ENCODE results near the gene AADAC. TPM values are rescaled to one million over a fixed set of nuclear protein-coding genes. Genes with fewer than 3 reads are reported as not detected.
"Not testable (repeated sequence)": the region's sequence is repeated elsewhere in the genome, so short reads cannot be mapped to it uniquely, and the experiment has no call there.

The AADAC gene
- polyA plus RNA-seq, result 0.28 to 0.68 TPM in 2 of 3 replicates, not detected in the other
- polyA plus RNA-seq (2011; ENCODE audit: low read depth), result 0.77 TPM
- 0.04 TPM in 1 of 2 replicates, not detected in the other for polyA plus RNA-seq (2011; cell fraction: cytosol; rRNA removed)
- polyA plus RNA-seq (2011; cell fraction: nucleus; rRNA removed), result 0.18 and 0.24 TPM in 2 replicates
- polyA plus RNA-seq (2012; ENCODE audit: low replicate concordance), result 0.62 TPM in 1 of 2 replicates, not detected in the other
- polyA minus RNA-seq, result 1.0 TPM in 1 of 3 replicates, not detected in the others
- not detected for polyA minus RNA-seq (2011; cell fraction: cytosol; rRNA and poly(A)+ RNA removed)
- polyA minus RNA-seq (2011; cell fraction: nucleus; rRNA and poly(A)+ RNA removed), result not detected in 2 replicates

DNA sequence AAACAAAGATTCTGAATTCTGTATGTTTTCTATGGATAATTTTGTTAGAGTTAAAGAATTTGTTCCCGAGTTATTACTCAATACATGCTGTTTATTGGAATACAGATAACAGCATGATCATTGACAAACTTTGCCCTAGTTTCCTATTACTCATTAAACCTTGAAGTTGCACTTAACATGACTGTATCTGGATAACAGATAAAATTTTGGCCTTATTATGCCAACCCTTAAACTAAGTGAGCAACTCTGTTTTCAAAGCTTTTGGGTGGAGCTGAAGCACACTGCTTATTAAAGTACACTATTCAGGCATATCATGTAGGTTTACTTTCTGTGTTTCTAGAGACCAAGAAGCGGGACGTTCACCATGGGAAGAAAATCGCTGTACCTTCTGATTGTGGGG, at the start of gene AADAC:
AADAC (plus strand) TSS at position 318 of the 400 bp plus-strand sequence; CDS start at position 365, 47 bp downstream.
- Histone ChIP-seq H2AFZ (ENCODE audit: control insufficient read depth, low read length) (no peak within 1 kb of the TSS), H3K4me1 (ENCODE audit: control insufficient read depth, extremely low read depth, insufficient read depth, low read length) (peaks cover 24% of the 10 kb centered on the region), H3K9me3 (ENCODE audit: control insufficient read depth, low read depth, low read length) (no peaks in the 10 kb centered on the region), H3K9me1 (ENCODE audit: control insufficient read depth, extremely low read depth, insufficient read depth, low read length) (no peaks in the 10 kb centered on the region), H3K27me3 (ENCODE audit: control insufficient read depth, extremely low read depth, insufficient read depth, low read length) (no peaks in the 10 kb centered on the region), H3K4me2 (ENCODE audit: control insufficient read depth, extremely low read depth, insufficient read depth, low read depth, low read length) (peak within 1 kb of the TSS; percentile 14), H4K20me1 (ENCODE audit: control insufficient read depth, extremely low read depth, insufficient read depth, low read length) (no peaks in the 10 kb centered on the region), H3K4me3 (ENCODE audit: control insufficient read depth in 2 of 3, extremely low read depth in 1 of 3, insufficient read depth in 2 of 3, low read depth in 1 of 3, low read length in 3 of 3) (no peak within 1 kb of the TSS), H3K79me2 (ENCODE audit: control insufficient read depth, insufficient read depth, low read length) (no peaks in the 10 kb centered on the region), H3K9ac (ENCODE audit: control insufficient read depth, extremely low read depth, insufficient read depth, low read length) (no peak within 1 kb of the TSS), H3K27ac (ENCODE audit: control insufficient read depth, insufficient read depth, low read length) (no peak within 1 kb of the TSS), H3K36me3 (ENCODE audit: control insufficient read depth in 2 of 2, extremely low read depth in 1 of 2, insufficient read depth in 2 of 2, low read length in 2 of 2) (no peaks in the 10 kb centered on the region)
- TF ChIP-seq, protein P1, sequence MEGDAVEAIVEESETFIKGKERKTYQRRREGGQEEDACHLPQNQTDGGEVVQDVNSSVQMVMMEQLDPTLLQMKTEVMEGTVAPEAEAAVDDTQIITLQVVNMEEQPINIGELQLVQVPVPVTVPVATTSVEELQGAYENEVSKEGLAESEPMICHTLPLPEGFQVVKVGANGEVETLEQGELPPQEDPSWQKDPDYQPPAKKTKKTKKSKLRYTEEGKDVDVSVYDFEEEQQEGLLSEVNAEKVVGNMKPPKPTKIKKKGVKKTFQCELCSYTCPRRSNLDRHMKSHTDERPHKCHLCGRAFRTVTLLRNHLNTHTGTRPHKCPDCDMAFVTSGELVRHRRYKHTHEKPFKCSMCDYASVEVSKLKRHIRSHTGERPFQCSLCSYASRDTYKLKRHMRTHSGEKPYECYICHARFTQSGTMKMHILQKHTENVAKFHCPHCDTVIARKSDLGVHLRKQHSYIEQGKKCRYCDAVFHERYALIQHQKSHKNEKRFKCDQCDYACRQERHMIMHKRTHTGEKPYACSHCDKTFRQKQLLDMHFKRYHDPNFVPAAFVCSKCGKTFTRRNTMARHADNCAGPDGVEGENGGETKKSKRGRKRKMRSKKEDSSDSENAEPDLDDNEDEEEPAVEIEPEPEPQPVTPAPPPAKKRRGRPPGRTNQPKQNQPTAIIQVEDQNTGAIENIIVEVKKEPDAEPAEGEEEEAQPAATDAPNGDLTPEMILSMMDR (optimal IDR thresholded peaks at IDR 0.05 in 1 of 3, IDR thresholded peaks at IDR 0.05 in 1 of 3, conservative IDR thresholded peaks at IDR 0.05 in 1 of 3; ENCODE audit: extremely low read depth in 1 of 3, insufficient read depth in 2 of 3, low read length in 3 of 3), result no peak
- no peak for TF ChIP-seq EZH2 (IDR thresholded peaks at IDR 0.05; ENCODE audit: low read length)
- dilution Hi-C loops (cut with MboI; ENCODE audit: extremely low pct_ligation_motif_present, low sequenced_read_pairs), result no loop called here
- no peak for FAIRE-seq
- no peak for DNase-seq (ENCODE audit: low read depth, low spot score)

DNA sequence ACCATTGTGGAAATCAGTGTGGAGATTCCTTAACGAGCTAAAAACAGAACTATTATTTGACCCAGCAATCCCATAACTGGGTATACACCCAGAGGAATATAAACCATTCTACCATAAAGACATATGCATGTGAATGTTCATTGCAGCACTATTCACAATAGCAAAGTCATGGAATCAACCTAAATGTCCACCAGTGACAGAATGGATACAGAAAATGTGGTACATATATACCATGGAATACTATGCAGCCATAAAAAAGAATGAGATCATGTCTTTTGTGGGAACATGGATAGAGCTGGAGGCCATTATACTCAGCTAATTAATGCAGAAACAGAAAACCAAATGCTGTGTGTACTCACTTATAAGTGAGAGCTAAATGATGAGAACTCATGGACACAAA, 49.2 kb upstream of the AADAC start:
- H3K27ac ChIP-seq (ENCODE audit: control insufficient read depth, insufficient read depth, low read length); H3K4me2 ChIP-seq (ENCODE audit: control insufficient read depth, extremely low read depth, insufficient read depth, low read depth, low read length); H3K79me2 ChIP-seq (ENCODE audit: control insufficient read depth, insufficient read depth, low read length); FAIRE-seq; H3K4me3 ChIP-seq (ENCODE audit: control insufficient read depth in 2 of 3, extremely low read depth in 1 of 3, insufficient read depth in 2 of 3, low read depth in 1 of 3, low read length in 3 of 3); H3K9me3 ChIP-seq (ENCODE audit: control insufficient read depth, low read depth, low read length); dilution Hi-C loops (cut with MboI; ENCODE audit: extremely low pct_ligation_motif_present, low sequenced_read_pairs); H3K27me3 ChIP-seq (ENCODE audit: control insufficient read depth, extremely low read depth, insufficient read depth, low read length); H3K36me3 ChIP-seq (ENCODE audit: control insufficient read depth in 2 of 2, extremely low read depth in 1 of 2, insufficient read depth in 2 of 2, low read length in 2 of 2); H2AFZ ChIP-seq (ENCODE audit: control insufficient read depth, low read length); DNase-seq (ENCODE audit: low read depth, low spot score); H3K9ac ChIP-seq (ENCODE audit: control insufficient read depth, extremely low read depth, insufficient read depth, low read length); H3K9me1 ChIP-seq (ENCODE audit: control insufficient read depth, extremely low read depth, insufficient read depth, low read length); H3K4me1 ChIP-seq (ENCODE audit: control insufficient read depth, extremely low read depth, insufficient read depth, low read length); H4K20me1 ChIP-seq (ENCODE audit: control insufficient read depth, extremely low read depth, insufficient read depth, low read length): not testable (repeated sequence)

GRCh38 chr3:151765685-151766084, 48.2 kb upstream of the AADAC start:
- no peaks in the 10 kb centered on the region for H3K9me1 ChIP-seq (ENCODE audit: control insufficient read depth, extremely low read depth, insufficient read depth, low read length)
- H3K79me2 ChIP-seq (ENCODE audit: control insufficient read depth, insufficient read depth, low read length), result no peaks in the 10 kb centered on the region
- H3K27me3 ChIP-seq (ENCODE audit: control insufficient read depth, extremely low read depth, insufficient read depth, low read length), result no peaks in the 10 kb centered on the region
- H3K9me3 ChIP-seq (ENCODE audit: control insufficient read depth, low read depth, low read length), result no peaks in the 10 kb centered on the region
- peak; percentile 17 for FAIRE-seq
- dilution Hi-C loops (cut with MboI; ENCODE audit: extremely low pct_ligation_motif_present, low sequenced_read_pairs), result no loop called here
- DNase-seq (ENCODE audit: low read depth, low spot score), result no peak
- no peaks in the 10 kb centered on the region for H4K20me1 ChIP-seq (ENCODE audit: control insufficient read depth, extremely low read depth, insufficient read depth, low read length)
- H3K27ac ChIP-seq (ENCODE audit: control insufficient read depth, insufficient read depth, low read length), result no peak overlapping the region
- H3K4me3 ChIP-seq (ENCODE audit: control insufficient read depth in 2 of 3, extremely low read depth in 1 of 3, insufficient read depth in 2 of 3, low read depth in 1 of 3, low read length in 3 of 3), result no peak overlapping the region
- H3K4me2 ChIP-seq (ENCODE audit: control insufficient read depth, extremely low read depth, insufficient read depth, low read depth, low read length), result no peak overlapping the region
- TF ChIP-seq EZH2 (IDR thresholded peaks at IDR 0.05; ENCODE audit: low read length), result no peak
- TF ChIP-seq, protein P1 (optimal IDR thresholded peaks at IDR 0.05 in 1 of 3, IDR thresholded peaks at IDR 0.05 in 1 of 3, conservative IDR thresholded peaks at IDR 0.05 in 1 of 3; ENCODE audit: extremely low read depth in 1 of 3, insufficient read depth in 2 of 3, low read length in 3 of 3), result no peak
- H2AFZ ChIP-seq (ENCODE audit: control insufficient read depth, low read length), result no peak overlapping the region
- H3K9ac ChIP-seq (ENCODE audit: control insufficient read depth, extremely low read depth, insufficient read depth, low read length), result no peak overlapping the region
- no peaks in the 10 kb centered on the region for H3K36me3 ChIP-seq (ENCODE audit: control insufficient read depth in 2 of 2, extremely low read depth in 1 of 2, insufficient read depth in 2 of 2, low read length in 2 of 2)
- peaks cover 13% of the 10 kb centered on the region for H3K4me1 ChIP-seq (ENCODE audit: control insufficient read depth, extremely low read depth, insufficient read depth, low read length)

Data from keratinocyte (primary cell).